Panc1 (cell line): Measurements from ENCODE around the gene GUCY2D.

Experiments used
- SIN3A ChIP-seq: IDR thresholded peaks from 2 replicates; pipeline ENCODE4 v1.6.1; 2012; ENCODE audit warnings: low read depth, mild to moderate bottlenecking, low read length, moderate library complexity, borderline replicate concordance; ENCODE audit not compliant: insufficient read depth
- TF ChIP-seq, protein P1 (sequence below): fragments of 450-650 bp; IDR thresholded peaks from 2 replicates; pipeline ENCODE4 v1.5.1; 2017; ENCODE audit warnings: mild to moderate bottlenecking

DNA sequence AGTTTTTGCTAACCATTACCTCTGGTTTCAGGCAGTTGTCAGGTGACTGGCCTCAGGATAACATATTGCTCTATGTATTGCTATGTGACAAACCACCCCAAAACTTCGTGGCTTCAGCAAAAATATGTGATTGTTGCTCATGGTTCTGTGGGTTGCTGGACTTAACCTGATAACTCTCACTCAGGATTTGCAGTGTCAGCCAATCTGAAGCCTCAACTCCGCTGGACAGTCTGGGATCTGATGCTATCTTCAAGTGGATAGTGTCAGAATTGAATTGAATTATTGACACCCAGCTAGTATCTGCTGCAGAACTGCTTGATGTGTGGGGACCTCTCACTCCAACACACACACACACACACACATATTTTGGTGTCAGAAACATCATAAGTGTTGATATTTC is 34.7 kb upstream of the GUCY2D start:
- TF ChIP-seq, protein P1, sequence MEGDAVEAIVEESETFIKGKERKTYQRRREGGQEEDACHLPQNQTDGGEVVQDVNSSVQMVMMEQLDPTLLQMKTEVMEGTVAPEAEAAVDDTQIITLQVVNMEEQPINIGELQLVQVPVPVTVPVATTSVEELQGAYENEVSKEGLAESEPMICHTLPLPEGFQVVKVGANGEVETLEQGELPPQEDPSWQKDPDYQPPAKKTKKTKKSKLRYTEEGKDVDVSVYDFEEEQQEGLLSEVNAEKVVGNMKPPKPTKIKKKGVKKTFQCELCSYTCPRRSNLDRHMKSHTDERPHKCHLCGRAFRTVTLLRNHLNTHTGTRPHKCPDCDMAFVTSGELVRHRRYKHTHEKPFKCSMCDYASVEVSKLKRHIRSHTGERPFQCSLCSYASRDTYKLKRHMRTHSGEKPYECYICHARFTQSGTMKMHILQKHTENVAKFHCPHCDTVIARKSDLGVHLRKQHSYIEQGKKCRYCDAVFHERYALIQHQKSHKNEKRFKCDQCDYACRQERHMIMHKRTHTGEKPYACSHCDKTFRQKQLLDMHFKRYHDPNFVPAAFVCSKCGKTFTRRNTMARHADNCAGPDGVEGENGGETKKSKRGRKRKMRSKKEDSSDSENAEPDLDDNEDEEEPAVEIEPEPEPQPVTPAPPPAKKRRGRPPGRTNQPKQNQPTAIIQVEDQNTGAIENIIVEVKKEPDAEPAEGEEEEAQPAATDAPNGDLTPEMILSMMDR, result no peak
- no peak for TF ChIP-seq SIN3A
